ENCODE results near the gene PRAMEF27.
"Not testable (repeated sequence)": the region's sequence is repeated elsewhere in the genome, so short reads cannot be mapped to it uniquely, and the experiment has no call there.

PRAMEF27 gene

GRCh38 chr1:13056475-13056874 is at the start of gene PRAMEF27:
PRAMEF27 (minus strand) TSS chr1:13056575; CDS start chr1:13053659, 2,916 bp downstream.
- not testable (repeated sequence) for DNase-seq

- DNase-seq: not testable (repeated sequence)
These were observed 14.1 kb upstream of the PRAMEF27 start, which contains the start of gene PRAMEF25 for GRCh38 chr1:13070474-13070873. PRAMEF25 (plus strand) TSS chr1:13070774; CDS start chr1:13073694, 2,920 bp downstream.

- DNase-seq: not testable (repeated sequence)
These were observed 36.5 kb downstream of the PRAMEF27 start for GRCh38 chr1:13019846-13020245.

- DNase-seq: not testable (repeated sequence)
These were observed 44.4 kb downstream of the PRAMEF27 start for GRCh38 chr1:13011932-13012331.

- DNase-seq: not testable (repeated sequence)
These were observed 47.0 kb downstream of the PRAMEF27 start for GRCh38 chr1:13009348-13009747.

- DNase-seq: not testable (repeated sequence)
These were observed 50.6 kb downstream of the PRAMEF27 start for GRCh38 chr1:13005732-13006131.
